Fibroblast of pulmonary artery (primary cell): ENCODE results near the gene CENPP.
A peak's percentile ranks its signal among the peaks of the same experiment; 100 is the strongest.

Experiments
- DNase-seq: peaks from one replicate; pipeline ENCODE4 v3.0.0-alpha.2; 2010; ENCODE audit warnings: low read depth
- H3K4me3 ChIP-seq: replicated peaks from 2 replicates; pipeline ENCODE4 v1.5.1; 2011; ENCODE audit warnings: low read depth, mild to moderate bottlenecking, control low read depth, low read length, moderate library complexity
- CTCF ChIP-seq: IDR thresholded peaks from 2 replicates; pipeline ENCODE4 v1.5.1; 2011; ENCODE audit warnings: mild to moderate bottlenecking, control low read depth, low read length, inconsistent platforms; ENCODE audit errors: missing control alignments

CENPP gene

DNA sequence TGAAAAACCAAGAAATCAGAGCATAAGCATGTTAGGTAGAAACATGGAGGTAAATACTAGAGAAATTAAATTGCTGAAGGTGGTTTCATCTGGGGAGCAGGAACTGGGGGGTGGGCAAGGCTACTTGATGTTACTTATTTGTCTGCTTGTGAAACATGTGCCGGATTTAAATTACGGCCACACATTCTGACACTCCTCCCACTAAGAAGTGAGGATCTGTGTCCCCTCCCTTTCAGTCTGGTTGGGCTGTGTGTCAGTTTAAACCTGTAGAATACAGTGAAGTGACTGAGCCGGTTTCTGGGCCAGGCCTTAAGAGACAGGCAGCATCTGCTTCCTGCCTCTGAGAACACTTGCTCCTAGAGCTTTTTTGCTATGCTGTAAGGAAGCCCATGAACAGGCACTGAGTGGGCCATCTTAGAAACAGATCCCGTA, 29.9 kb upstream of the CENPP start:
- no peak overlapping the region for H3K4me3 ChIP-seq
- no peak for TF ChIP-seq CTCF
- no peak for DNase-seq

DNA sequence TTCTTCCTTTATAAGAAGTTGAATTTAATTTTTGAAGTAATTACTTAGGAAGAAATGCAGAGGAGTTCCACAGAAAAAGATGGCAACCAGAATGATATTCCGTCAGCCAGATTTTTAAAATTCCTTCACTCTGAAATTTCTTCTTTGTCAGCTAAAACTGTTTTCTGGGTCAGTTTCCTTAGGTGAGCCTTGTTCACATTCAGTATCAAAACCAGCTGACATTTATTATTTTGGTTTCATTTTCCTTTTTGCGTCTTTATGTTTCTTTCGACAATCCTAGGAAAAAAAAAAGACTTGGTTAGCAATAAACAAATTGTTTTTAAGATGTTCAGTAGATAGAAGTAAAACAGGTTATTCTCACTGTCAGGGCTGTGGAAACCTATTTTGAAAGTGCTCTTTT, 28.1 kb upstream of the CENPP start:
- DNase-seq, result no peak
- TF ChIP-seq CTCF, result no peak
- H3K4me3 ChIP-seq, result no peak overlapping the region

GRCh38 chr9:92298036-92298435, 27.7 kb upstream of the CENPP start:
- no peak overlapping the region for H3K4me3 ChIP-seq
- no peak for DNase-seq
- TF ChIP-seq CTCF, result no peak

DNA sequence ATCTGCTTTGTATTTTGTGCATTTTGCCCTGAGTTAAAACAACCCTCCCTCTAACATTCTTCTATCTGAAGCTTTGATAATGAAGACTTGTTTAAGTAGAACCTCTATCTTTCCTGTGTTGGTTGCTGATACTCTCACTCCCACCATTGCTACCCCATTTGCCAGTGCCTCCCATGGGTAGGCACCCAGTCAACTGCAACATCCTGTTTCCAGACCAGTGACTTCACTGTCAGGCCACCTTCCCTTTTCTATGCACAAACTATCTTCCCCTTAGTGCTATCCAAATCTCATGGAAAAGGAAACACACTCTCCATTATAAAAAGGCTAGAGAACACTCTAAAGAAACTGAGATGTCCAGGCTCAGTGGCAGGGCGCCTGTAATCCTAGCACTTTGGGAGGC, 26.6 kb upstream of the CENPP start:
- no peak for TF ChIP-seq CTCF
- DNase-seq, result no peak
- no peak overlapping the region for H3K4me3 ChIP-seq

DNA sequence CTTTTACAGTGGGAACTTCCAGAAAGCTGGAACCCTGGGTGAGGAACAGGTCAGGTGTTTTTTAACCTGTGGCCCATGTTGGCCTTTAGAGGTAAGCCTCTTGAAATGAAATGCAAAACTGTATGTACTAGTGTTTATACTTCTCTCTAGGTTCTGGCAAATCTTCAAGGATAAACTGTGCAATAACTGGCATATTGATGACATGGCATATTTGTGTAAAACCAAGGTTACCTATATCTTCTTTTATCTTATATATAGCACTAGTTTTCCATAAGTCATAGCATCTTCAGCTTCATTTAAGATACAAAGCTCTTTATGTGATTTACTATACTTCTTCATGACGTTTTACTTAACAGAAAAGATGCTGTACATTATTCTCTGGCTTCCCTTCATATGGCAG, 24.8 kb upstream of the CENPP start:
- no peak overlapping the region for H3K4me3 ChIP-seq
- no peak for TF ChIP-seq CTCF
- no peak for DNase-seq

GRCh38 chr9:92308893-92309292, 16.9 kb upstream of the CENPP start:
- no peak overlapping the region for H3K4me3 ChIP-seq
- no peak for TF ChIP-seq CTCF
- DNase-seq, result peak; percentile 64

- no peak for DNase-seq
- H3K4me3 ChIP-seq, result no peak overlapping the region
- TF ChIP-seq CTCF, result no peak
Measured at GRCh38 chr9:92310562-92310961, 15.2 kb upstream of the CENPP start.
